Activated CD8-positive, alpha-beta memory T cell treated with anti-CD3 and anti-CD28 coated beads, Interleukin-2, amount 50 U/mL, for 1 hour (primary cell): ENCODE results near the gene STAB1.

Source experiments
- DNase-seq: peaks from one replicate; pipeline ENCODE4 v3.0.0-alpha.2; 2020; ENCODE audit errors: extremely low read depth

STAB1 gene

DNA sequence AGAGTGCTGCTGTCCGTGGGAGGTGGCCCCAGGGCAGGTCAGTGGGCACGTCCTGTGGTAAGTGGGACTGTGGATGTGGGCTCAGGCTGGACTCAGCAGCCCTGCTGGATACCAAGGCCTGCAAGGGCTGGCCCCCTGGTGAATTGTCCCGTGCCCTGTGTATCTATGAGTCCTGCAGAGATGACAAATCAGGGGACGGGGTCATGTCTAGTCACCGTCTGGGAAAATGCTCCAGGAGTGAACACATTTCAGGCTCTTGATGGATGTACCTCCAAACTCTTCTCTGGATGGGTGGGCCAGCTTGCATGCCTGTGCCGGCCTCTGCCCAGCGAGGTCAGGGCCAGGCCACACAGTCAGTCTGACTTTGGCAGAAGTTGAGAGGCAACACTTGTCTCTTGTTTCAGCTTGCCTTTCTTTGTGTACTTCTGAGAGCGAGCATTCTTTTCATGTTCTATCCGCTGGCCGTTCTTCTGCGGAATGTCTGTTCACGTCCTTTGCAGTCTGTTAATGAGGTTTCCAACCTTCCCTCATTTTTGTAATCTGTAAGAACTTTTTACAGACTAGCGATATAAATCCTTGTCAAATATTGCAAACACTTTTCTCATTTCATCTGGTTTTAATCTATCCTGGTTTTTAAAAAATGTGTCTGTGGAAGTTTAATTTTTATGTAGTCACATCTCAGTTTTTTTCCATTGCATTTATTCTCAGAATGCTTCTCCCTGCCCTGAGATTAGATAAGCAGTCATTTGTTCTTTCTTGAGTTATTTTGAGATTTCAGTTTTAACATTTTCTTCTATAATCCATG lies 11.4 kb upstream of the STAB1 start:
- no peak for DNase-seq

GRCh38 chr3:52484680-52485461 lies 10.3 kb upstream of the STAB1 start:
- no peak for DNase-seq

DNA sequence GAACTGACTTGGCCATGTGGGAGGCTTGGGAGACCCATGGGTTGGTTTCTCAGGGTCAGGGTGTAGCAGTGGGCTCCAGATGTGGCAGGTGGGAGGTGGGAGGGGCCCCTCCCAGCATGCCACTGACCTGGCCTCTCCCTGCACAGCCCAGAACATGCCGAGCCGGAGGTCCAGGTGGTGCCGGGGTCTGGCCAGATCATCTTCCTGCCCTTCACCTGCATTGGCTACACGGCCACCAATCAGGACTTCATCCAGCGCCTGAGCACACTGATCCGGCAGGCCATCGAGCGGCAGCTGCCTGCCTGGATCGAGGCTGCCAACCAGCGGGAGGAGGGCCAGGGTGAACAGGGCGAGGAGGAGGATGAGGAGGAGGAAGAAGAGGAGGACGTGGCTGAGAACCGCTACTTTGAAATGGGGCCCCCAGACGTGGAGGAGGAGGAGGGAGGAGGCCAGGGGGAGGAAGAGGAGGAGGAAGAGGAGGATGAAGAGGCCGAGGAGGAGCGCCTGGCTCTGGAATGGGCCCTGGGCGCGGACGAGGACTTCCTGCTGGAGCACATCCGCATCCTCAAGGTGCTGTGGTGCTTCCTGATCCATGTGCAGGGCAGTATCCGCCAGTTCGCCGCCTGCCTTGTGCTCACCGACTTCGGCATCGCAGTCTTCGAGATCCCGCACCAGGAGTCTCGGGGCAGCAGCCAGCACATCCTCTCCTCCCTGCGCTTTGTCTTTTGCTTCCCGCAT lies 7.9 kb upstream of the STAB1 start:
- DNase-seq = no peak

GRCh38 chr3:52487788-52488691 lies 7.1 kb upstream of the STAB1 start:
- no peak for DNase-seq

DNA sequence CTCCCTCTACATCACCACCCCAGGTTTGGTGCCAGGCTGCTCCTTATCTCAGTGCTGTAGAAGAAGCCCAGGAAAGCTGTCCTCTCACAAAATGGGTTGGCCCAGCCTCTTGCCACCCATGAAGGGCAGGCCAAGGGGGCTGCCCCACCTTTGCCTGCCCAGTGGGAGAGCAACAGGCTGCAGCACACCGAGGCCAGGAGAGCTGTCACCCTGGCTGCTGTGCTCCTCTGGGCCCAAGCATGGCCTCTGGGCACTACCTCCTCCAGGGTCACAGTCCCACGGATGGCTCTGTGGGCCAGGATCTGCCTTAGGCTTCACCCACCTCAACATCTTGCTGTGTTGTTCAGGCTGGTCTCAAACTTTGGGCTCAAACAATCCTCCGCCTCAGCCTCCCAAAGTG lies 6.4 kb upstream of the STAB1 start:
- DNase-seq = no peak

- DNase-seq = no peak
Measured at GRCh38 chr3:52489453-52489852, 5.7 kb upstream of the STAB1 start.

GRCh38 chr3:52490035-52490938 lies 4.9 kb upstream of the STAB1 start:
- no peak for DNase-seq

- no peak for DNase-seq
Measured at GRCh38 chr3:52490939-52491526, 4.1 kb upstream of the STAB1 start.

GRCh38 chr3:52492059-52492458 lies 3.1 kb upstream of the STAB1 start:
- DNase-seq = no peak

DNA sequence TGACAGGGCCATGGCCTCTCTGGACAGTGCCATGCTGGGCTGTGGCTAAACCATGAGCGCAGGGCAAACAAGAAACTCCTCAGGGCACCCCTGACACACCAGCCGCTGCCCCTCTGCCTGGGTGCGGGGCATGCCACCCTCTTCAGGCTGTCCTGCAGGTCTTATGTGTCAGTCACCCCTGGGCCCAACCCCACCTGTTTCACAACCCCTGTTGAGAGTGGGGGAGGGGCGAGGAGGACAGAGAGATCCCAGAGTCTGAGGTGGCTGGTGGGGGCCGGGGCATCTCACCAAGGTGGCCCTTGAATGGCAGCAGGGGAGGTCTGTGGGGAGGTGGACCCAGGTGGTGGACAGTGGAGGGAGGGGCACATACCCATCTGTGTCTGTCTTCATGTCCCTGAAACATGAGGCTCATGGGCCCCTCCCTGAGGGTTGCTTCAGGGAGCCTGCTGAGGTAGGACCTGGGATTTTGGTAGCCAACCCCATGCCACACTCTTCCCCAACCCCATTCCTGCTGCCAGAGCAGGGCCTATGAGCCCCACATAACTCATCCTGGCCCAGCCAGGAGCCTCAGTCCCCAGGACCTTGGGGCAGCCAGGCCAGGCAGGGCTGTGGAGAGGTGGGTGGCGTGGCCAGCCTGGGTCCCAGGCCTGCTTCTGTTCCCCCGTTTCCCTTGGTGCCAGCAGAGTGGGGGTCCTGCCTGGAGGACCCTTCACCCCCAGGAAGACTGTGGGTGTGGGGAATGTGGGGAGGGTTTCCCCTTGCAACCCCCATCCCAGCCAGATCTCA lies 1.7 kb upstream of the STAB1 start:
- DNase-seq = no peak

GRCh38 chr3:52494445-52494844 lies 693 bp upstream of the STAB1 start:
- no peak for DNase-seq

DNA sequence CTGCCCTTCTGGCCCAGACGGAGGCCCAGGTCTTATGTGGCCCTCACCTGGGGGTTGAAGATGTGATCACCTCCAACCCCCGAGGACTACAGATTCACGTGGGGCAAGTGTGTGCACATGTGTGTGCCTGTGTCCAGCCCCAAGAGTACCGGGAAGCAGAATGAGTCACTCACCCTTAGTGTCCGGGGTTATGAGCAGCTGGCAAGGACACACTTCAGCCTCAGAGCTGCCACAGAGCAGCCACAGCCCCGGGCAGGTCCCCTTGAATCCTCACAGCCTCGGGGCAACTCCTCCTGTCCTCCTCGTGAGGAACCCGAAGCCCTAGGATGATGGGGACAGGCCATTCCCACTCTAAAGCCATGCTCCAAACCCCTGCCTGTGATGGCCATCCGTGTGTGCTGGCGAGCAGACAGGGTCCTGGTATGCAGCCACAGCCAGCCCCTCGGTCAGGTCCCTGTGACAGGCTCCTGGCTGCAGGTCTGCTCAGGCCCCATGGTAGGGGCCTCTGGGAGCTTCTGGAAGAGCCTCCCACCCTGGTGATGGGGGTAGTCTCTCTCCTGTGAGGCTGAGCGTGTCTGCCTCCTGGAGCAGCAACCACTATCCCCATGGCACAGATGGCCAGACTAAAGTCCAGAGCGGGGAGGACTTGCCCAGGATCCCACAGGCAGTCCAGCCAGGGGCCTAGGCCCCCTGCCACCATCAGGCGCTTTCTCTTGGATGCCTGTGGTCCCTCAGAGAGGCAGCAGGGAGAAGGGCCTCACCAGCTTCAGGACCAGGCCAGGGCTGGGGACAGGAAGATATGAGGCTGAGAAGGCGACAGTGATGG lies 852 bp downstream of the STAB1 start:
- DNase-seq = no peak

DNA sequence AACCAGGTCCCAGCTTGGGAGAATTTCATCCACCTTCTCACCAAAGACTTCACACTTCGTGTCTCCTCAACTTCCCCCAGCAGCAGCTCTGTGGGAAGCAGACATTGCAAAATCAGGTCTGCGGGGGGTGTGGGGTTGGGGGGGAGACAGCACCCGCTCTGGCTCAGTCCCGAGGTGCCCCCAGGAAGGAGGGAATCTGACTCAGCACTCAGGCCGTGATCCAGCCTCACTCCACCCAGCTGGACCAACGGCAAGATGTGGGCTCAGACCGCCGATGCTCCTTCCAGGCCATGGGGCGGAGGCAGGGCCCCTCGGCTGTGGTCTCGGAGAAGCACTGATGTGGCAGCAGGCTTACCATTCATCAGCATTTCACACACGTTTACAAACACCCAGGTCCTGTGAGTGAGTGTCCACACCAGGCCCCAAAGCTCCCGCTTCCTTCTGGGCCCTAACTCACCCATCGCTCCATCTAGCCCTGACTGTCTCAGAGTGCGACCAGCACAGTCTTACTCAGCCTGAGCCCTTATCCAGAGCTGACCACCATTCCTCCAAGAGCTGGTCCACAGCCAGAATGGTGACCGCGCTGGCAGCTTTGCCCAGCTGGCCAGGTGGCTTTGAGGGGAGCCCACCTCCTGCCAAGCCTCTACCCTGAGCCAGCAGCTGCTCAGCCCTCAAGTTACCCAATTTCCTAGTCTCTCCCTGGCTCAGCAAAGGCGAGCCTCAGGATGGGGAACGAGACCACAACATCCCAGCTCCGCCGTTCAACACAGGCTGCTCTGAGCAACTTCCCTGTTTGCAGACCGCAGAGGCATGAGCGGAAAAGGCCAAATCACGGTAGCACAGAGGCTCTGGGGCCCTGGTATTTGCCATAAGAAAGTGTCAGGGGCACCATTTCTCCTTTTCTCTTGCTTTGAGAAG lies 3.3 kb downstream of the STAB1 start:
- no peak for DNase-seq

DNA sequence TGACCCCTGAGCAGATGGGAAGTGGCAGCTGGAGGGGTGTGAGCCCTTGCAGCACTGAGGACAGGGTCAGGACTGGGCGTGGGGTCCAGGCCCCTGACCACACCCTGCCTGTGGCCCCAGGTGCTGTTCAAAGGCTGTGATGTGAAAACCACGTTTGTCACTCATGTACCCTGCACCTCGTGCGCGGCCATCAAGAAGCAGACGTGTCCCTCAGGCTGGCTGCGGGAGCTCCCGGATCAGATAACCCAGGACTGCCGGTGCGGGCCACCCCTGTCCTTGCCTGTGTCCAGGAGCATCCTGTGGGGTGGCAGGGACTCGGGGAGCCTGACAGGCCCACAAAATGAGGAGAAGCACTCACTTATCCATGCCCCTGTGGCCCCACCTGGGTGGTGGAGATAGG lies 5.9 kb downstream of the STAB1 start:
- DNase-seq = no peak

- DNase-seq = no peak
Measured at GRCh38 chr3:52502001-52502400, 6.9 kb downstream of the STAB1 start.

GRCh38 chr3:52502808-52503350 lies 7.7 kb downstream of the STAB1 start:
- DNase-seq = no peak
